Fibroblast of pulmonary artery (primary cell): Measurements from ENCODE around the gene SLC9A3.

Experiments used
- DNase-seq: peaks from one replicate; pipeline ENCODE4 v3.0.0-alpha.2; 2010; ENCODE audit warnings: low read depth
- H3K4me3 ChIP-seq: replicated peaks from 2 replicates; pipeline ENCODE4 v1.5.1; 2011; ENCODE audit warnings: low read depth, mild to moderate bottlenecking, control low read depth, low read length, moderate library complexity
- CTCF ChIP-seq: IDR thresholded peaks from 2 replicates; pipeline ENCODE4 v1.5.1; 2011; ENCODE audit warnings: mild to moderate bottlenecking, control low read depth, low read length, inconsistent platforms; ENCODE audit errors: missing control alignments

Gene SLC9A3

GRCh38 chr5:482506-482905, 41.7 kb downstream of the SLC9A3 start:
- H3K4me3 ChIP-seq, result no peak overlapping the region
- TF ChIP-seq CTCF, result no peak
- no peak for DNase-seq

- no peak for TF ChIP-seq CTCF
- no peak for DNase-seq
- no peak overlapping the region for H3K4me3 ChIP-seq
Observed at GRCh38 chr5:482021-482420, 42.2 kb downstream of the SLC9A3 start.

GRCh38 chr5:481347-481746, 42.9 kb downstream of the SLC9A3 start:
- no peak overlapping the region for H3K4me3 ChIP-seq
- DNase-seq, result no peak
- TF ChIP-seq CTCF, result no peak

- TF ChIP-seq CTCF, result no peak
- no peak overlapping the region for H3K4me3 ChIP-seq
- DNase-seq, result no peak
Observed at GRCh38 chr5:479566-480319, 44.5 kb downstream of the SLC9A3 start.

- no peak for TF ChIP-seq CTCF
- no peak overlapping the region for H3K4me3 ChIP-seq
- no peak for DNase-seq
Observed at GRCh38 chr5:478982-479535, 45.2 kb downstream of the SLC9A3 start.

GRCh38 chr5:478369-478981, 45.8 kb downstream of the SLC9A3 start:
- no peak for TF ChIP-seq CTCF
- H3K4me3 ChIP-seq, result no peak overlapping the region
- no peak for DNase-seq

- no peak for TF ChIP-seq CTCF
- no peak overlapping the region for H3K4me3 ChIP-seq
- DNase-seq, result no peak
Observed at GRCh38 chr5:477871-478270, 46.4 kb downstream of the SLC9A3 start.
